PFSK-1 (cell line): ENCODE results near the gene ZNF747.
A peak's percentile ranks its signal among the peaks of the same experiment; 100 is the strongest.

Experiments used
- FOXP2 ChIP-seq: optimal IDR thresholded peaks from 2 replicates; pipeline ENCODE3; 2011; ENCODE audit warnings: borderline replicate concordance, control low read depth, inconsistent platforms; ENCODE audit not compliant: insufficient read depth; ENCODE audit errors: extremely low read length, extremely low read depth
- POLR2AphosphoS5 ChIP-seq: IDR thresholded peaks from 2 replicates; pipeline ENCODE4 v1.6.1; 2012; ENCODE audit warnings: low read depth, mild to moderate bottlenecking, control low read depth, low read length, moderate library complexity
- SIN3A ChIP-seq: IDR thresholded peaks from 2 replicates; pipeline ENCODE4 v1.6.1; 2012; ENCODE audit warnings: mild to moderate bottlenecking, low read length, moderate library complexity, borderline replicate concordance; ENCODE audit not compliant: insufficient read depth
- TAF1 ChIP-seq: IDR thresholded peaks from 2 replicates; pipeline ENCODE4 v1.6.1; 2012; ENCODE audit warnings: low read length, control low read depth, borderline replicate concordance; ENCODE audit not compliant: insufficient read depth
- TF ChIP-seq, protein P1 (sequence below), 2 experiments: IDR thresholded peaks; 2 replicates each; pipeline versions ENCODE4 v1.6.1 to v1.8.0; 2011 to 2012; ENCODE audit warnings: low read depth in 2 of 2, low read length in 2 of 2, control low read depth in 1 of 2, inconsistent platforms in 1 of 2, mild to moderate bottlenecking in 1 of 2, moderate library complexity in 1 of 2; ENCODE audit not compliant: insufficient read depth in 1 of 2

Gene ZNF747

DNA sequence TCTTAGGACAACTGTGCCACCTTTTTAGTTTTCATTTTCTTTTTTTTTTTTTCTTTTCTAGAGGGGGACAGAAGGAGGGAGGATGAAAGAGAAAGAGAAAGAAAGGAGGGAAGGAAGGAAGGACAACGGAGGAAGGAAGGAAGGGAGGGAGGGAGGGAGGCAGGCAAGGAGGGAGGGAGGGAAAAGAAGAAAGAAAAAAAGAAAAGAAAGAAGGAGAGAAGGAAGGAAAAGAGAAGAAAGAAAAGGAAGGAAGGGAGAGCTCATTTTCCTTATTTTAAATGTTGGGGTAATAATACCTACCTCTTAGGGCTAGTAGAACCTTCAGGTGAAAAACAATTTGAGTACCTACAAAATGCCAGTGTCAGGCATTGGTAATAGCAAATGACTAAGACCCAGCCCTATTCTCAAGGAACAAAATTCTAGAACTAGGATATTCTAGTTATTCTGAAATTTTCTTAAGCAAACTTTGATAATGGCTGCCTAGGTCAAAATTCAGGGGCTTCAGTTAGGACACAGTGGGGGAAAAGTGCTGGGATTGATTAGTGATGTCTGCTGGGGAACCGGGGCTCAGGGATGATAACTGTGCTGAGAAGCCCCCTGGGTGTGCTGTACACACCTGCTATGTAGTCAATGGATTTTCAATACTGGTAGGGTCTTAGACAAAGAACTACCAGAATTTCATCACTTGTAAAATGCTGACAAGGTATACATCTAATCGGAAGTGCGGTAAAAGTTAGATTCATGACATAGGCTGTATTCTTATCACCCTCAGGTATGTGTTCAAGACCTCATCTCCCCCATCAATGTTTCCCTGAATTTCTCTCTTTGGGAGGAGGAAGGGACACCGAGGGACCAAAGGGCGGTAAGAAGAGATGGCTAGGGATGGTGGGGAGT lies 31.0 kb downstream of the ZNF747 start:
- TF ChIP-seq FOXP2 (no peak), SIN3A (no peak), POLR2AphosphoS5 (no peak), TAF1 (no peak)
- TF ChIP-seq, protein P1, sequence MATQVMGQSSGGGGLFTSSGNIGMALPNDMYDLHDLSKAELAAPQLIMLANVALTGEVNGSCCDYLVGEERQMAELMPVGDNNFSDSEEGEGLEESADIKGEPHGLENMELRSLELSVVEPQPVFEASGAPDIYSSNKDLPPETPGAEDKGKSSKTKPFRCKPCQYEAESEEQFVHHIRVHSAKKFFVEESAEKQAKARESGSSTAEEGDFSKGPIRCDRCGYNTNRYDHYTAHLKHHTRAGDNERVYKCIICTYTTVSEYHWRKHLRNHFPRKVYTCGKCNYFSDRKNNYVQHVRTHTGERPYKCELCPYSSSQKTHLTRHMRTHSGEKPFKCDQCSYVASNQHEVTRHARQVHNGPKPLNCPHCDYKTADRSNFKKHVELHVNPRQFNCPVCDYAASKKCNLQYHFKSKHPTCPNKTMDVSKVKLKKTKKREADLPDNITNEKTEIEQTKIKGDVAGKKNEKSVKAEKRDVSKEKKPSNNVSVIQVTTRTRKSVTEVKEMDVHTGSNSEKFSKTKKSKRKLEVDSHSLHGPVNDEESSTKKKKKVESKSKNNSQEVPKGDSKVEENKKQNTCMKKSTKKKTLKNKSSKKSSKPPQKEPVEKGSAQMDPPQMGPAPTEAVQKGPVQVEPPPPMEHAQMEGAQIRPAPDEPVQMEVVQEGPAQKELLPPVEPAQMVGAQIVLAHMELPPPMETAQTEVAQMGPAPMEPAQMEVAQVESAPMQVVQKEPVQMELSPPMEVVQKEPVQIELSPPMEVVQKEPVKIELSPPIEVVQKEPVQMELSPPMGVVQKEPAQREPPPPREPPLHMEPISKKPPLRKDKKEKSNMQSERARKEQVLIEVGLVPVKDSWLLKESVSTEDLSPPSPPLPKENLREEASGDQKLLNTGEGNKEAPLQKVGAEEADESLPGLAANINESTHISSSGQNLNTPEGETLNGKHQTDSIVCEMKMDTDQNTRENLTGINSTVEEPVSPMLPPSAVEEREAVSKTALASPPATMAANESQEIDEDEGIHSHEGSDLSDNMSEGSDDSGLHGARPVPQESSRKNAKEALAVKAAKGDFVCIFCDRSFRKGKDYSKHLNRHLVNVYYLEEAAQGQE (IDR thresholded peaks at IDR 0.05; ENCODE audit: insufficient read depth in 1 of 2, low read depth in 2 of 2, low read length in 2 of 2): no peak

- TF ChIP-seq POLR2AphosphoS5: no peak
- TF ChIP-seq, protein P1 (IDR thresholded peaks at IDR 0.05; ENCODE audit: insufficient read depth in 1 of 2, low read depth in 2 of 2, low read length in 2 of 2): no peak
- TF ChIP-seq FOXP2: no peak
- TF ChIP-seq TAF1: no peak
- TF ChIP-seq SIN3A: no peak
These were observed 35.4 kb downstream of the ZNF747 start for GRCh38 chr16:30499284-30499683.

GRCh38 chr16:30494709-30495108 lies 39.9 kb downstream of the ZNF747 start:
- TF ChIP-seq, protein P1 (IDR thresholded peaks at IDR 0.05; ENCODE audit: insufficient read depth in 1 of 2, low read depth in 2 of 2, low read length in 2 of 2): no peak

GRCh38 chr16:30493941-30494488 lies 40.6 kb downstream of the ZNF747 start:
- TF ChIP-seq TAF1: no peak

DNA sequence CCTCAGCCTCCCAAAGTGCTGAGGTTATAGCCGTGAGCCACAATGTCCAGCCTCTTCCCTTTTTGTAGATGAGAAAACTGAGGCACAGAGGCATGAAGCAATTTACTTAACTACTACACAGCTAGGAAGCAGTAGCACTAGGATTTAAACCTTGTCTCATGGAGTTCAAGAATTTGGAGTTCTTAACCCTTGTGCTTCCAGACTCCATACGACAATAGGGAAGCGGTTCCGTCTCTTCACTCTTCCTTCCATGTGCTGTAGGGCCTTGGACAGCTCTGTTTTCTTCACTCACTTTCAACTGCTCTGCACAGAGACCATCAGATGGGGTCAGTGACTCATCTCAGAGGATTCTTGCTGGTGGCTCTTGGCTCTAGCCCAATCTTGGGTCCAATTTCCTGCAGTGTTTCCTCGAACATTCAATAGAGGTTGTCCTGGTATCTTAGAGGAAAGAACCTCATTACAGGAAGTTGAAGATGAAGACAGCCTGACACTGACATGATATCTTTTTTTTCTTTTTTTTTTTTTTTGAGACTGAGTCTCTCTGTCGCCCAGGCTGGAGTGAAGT lies 42.8 kb downstream of the ZNF747 start:
- no peak for TF ChIP-seq SIN3A
- no peak for TF ChIP-seq TAF1
- no peak for TF ChIP-seq POLR2AphosphoS5
- TF ChIP-seq, protein P1 (IDR thresholded peaks at IDR 0.05; ENCODE audit: insufficient read depth in 1 of 2, low read depth in 2 of 2, low read length in 2 of 2): peak; percentile 36 to 82; a peak in 2 of 4 replicates
